Hypothalamus (tissue), 51 donors: ENCODE data around the gene CARS2.
"Not testable (repeated sequence)": the region's sequence is repeated elsewhere in the genome, so short reads cannot be mapped to it uniquely, and the experiment has no call there.

Source experiments
- DNase-seq, 51 donors: peaks; one replicate each; lab custom pipeline; 2025; lab: John Stamatoyannopoulos, UW

CARS2 gene

DNA sequence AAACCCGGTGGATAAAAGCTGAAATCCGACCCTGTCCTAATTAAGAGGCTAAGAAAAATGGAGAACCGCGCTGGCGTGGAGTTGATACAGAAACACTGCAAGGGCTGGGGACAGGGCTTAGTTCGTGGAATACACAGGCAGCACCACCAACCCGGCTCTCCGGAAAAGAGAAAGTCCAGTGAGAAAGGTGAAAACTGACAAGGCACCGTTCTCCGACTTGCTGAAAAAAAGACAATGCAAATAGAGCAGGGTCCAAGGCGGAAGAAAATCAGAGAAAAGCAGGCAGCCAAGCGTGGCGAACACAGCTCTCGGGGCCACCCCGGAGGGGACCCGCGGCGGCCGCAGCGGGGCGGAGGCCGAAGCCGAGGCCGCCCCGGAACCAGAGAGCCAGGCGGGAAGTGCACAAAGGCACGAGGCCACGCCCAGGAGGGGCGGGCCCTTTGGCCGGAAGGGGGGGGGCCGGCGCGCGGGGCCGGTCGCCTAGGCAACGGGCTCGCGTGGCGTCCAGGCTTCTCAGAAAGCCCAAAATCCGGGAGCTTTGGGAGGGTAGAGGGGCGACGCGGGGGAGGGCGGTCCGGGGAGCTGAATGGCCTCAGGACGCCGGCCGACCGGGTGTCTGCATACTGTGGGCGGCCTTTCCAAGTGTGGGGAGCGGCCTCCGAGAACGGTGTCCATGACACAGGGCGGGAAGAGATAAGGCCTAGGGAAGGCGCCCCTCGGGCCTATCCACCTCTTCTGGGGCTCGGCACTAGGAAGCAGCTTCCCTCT lies 6.3 kb upstream of the CARS2 start:
- DNase-seq, result peak; percentile 36 to 95 (median 84)

DNA sequence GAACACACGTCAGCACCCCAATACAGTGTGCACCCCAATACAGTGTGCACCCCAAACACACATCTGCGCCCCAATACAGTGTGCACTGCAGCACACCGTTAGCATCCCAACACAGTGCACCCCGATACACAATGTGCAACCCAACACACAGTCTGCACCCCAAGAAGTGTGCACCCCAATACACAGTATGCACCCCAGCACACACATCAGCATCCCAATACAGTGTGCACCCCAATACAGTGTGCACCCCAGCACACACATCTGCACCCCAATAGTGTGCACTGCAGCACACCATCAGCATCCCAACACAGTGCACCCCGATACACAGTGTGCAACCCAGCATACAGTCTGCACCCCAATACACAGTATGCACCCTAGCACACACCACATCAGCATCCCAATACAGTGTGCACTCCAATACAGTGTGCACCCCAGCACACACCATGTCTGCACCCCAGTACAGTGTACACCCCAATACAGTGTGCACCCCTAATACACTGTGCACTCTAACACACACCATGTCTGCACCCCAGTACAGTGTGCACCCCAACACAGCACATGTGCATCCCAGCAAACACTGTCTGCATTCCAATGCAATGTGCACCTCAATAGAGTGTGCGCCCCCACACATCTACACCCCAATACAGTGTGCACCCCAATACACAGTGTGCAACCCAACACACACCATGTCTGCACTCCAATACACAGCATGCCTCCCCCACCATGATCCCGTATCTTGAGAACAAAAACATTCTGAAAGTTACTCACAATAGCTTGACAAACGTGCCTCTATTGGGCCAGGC lies 855 bp upstream of the CARS2 start:
- no peak for DNase-seq

DNA sequence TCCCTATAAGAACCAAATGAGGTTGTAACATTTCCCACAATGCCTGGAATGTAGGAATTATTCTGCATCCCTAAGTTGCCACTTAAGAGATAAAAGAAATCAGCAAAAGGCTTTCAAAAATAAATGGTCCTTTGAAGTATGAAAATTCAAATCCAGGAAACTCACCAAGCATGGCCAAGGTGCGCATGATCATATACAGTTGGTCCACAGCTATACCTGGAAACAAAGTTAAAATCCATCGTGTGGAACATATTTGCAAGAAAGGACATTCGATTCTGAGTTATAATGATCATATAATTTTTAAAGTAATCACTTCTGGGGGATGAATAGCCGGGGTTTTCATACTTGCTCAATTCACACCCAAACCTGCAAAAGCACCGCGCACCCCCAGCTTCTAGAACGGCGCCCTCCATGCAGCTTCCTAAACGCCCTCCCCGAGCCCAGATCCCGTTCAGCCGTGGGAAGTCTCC lies 525 bp downstream of the CARS2 start:
- no peak for DNase-seq

DNA sequence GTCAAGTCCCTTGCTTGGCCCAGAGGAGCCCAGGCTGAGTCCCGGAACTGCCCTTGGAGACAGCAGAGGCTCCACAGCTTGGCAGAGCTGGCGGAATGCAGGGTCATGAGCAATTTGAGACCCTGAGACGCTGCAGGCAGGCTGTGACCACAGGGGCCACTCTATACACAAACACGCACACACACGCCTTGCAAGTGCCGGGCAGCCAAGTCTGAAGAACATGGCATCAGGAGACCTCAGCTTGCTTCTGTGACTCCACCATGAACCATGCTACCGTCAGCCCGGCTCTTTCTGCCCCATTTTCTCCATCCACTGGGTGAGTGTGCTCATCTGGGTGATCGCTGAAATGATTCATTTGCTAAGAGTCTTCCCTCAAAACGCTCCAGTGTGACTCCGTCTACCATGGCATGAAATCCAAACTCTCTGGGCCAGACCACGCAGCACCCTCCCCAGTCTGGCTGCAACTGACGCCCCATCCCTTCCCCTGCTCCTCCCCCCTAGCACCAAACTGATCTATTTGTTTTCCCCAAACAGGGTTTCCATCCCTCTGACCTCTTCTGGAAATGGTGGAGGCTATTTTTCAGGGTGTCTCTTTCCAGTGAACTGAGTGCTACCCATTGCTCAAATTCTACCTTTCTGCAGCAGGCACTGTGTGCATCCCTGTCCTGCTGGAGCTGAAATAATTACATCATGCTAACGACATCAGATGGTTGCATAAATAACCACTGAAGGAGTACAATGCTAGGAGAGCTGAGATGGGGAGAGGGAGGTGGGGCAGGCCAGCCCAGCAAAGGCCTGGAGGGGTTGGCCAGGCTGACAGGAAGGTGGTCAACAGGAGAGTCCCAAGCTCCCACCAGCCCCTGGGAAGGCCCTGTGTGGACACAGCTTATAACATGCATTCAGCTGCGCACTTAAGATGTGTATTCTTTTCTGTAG lies 3.1 kb downstream of the CARS2 start:
- DNase-seq, result no peak

DNA sequence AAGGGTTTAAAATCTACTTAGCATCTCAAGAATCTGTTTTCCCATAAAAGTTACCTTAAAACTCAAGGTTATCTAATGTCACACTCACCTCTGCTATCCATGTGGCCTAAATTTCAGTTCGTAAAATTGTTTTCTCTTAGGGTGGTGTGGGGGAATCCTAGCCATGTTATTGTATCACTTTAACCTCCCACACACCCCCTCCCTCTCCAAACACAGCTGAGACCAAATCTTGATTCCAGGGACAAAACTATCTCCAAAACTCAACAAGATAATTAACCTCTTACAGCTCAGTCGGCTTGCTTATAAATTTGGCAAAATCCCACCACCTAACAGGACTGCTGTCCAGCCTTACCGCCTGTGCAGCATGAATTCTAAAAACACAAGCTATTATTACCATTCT lies 3.8 kb downstream of the CARS2 start:
- DNase-seq, result no peak

DNA sequence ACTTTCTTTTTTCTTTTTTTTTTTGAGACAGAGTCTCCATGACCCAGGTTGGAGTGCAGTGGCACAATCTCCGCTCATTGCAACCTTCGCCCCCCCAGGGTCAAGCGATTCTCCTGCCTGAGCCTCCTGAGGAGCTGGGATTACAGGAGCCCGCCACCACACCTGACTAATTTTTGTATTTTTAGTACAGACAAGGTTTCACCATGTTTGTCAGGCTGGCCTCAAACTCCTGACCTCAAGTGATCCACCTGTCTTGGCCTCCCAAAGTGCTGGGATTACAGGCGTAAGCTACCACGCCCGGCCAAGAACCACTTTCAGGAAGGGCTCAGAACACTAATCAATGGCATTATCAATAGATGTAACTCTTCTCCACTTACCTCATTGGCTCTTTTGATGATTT lies 4.9 kb downstream of the CARS2 start:
- DNase-seq, result not testable (repeated sequence)

DNA sequence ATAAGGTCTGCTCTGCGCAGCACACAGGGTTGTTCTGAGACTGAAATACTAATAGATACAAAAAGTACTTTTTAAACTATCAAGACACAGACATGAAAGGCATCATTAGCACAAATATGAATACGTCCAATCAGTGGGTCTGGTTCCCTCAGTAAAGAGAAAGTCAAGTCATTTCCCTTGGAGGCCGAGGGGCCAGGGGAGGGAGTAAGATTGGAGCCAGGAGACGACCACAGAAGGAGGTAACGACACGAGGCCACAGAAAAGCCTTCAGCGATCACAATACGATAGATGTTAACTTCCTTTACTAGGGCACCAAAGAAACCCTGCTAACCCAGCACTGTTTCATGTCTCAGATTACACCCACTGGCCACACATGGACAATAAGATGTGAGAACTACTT lies 5.3 kb downstream of the CARS2 start:
- no peak for DNase-seq

DNA sequence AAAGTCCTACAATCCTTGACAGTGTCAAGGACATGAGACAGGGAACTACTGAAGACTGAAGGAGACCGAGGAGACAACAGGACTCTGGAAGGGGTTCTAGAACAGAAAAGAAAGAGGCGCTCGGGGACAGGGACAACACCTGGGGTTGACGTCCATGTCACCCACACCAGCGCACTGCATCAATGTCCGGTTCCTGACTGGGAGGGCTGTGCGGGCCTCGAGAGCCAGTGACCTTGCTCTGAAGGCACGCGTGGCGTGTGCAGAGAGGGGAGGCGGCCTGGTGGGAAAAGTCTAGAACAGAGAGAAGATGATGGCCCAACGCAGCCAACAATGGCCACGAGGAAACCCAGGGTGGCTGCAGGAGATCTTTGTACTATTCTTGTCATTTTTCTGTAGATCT lies 5.7 kb downstream of the CARS2 start:
- DNase-seq, result no peak

DNA sequence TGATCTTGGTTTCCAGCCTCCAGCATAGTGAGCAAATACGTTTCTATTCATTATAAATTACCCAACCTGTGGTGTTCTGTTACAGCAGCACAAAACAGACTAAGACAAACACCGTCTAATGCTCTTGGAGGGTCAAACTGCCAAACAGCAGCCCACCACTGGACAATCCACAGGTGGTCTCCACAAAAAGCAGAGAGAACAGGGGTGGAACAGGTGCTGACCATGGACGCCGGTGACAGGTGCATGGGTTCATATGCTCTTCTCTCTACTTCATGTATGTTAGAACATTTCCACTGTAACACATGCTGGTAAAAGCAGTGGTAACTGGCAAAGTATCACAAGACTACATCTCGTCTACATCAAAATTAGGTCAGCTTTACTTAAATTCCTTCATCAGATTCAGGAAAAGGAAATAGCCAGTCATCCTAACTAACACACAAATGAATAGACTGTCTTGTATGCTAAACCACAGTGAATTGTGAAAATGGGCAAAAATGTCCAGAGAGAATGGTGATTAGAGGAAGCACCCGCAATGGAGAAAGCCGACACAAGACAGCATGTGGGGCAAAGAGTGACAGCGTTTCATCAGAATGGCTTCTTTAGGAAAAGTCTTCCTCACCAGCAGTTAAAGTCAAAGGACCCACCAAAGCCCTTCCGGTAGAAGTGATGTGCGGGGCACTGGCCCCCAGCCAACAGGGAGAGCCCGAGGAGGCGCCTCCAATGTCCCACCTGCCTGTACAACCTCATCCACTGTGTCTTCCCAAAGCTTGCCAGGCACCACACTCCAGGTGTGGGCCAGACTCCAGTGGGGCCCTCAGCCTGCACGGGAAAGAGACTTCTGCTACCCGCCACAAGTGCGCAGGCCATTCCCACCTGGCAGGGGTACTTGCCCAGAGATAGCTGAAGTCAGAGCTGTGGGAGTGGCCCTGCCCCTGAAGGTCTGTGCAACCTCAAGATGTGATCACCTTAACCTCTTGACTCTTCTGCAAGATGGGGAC lies 6.5 kb downstream of the CARS2 start:
- DNase-seq, result no peak

DNA sequence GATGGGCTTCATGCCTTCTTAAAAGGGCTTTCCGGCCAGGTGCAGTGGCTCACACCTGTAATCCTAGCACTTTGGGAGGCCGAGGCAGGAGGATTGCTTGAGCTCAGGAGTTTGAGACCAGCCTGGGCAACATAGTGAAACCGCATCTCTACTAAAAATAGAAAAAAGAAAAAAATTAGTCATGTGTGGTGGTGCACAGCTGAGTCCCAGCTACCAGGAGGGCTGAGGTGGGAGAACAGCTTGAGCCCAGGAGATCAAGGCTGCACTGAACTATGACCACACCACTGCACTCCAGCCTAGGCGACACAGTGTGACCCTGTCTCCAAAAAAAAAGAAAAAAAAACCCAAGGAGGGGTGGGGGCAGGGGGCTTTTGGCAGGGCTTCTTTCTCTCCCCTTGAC lies 7.2 kb downstream of the CARS2 start:
- no peak for DNase-seq

DNA sequence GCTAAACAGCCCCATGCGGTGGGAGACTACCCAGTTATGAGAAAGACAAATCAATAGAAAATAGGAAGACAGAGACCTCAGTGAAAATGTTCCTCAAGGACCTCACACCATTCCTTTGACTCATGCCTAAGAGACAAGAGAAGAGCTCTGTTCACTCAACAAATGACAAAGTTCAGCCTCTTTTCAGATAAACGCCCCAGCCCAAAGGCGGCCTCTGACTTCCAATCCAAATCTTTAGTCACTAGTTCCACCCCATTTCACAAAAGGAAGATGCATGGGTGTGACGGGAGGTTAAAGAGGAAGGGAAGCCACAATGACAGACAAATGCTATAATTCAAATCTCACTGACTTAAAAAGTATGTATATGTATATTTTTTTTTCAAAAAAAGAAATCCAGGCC lies 8.1 kb downstream of the CARS2 start:
- DNase-seq, result no peak

DNA sequence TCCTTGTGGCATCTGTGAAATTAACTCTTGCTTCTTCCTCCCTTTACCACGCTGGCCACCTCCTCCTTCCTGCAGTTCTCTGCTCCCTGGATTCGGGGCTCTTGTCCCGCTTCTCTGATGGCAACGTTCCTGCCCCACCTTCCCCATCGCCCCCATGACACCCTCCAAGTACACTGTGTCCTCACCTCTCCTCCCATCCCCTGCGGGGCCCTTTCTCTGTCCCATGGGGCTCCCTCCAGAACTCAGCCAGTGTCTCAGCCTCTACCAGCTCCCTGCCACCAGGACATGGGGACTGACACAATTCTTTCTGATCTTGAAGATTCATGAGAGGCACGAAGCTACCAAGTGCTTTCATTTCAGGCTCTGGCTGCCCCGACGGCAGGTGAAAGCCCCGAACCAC lies 9.1 kb downstream of the CARS2 start:
- DNase-seq, result no peak

DNA sequence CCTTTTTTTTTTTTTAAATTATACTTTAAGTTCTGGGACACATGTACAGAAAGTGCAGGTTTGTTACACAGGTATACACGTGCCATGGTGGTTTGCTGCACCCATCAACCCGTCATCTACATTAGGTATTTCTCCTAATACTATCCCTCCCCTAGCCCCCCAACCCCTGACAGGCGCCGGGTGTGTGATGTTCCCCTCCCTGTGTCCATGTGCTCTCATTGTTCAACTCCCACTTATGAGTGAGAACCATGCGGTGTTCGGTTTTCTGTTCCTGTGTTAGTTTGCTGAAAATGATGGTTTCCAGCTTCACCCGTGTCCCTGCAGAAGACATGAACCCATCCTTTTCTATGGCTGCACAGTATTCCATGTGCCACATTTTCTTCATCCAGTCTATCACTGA lies 10.1 kb downstream of the CARS2 start:
- not testable (repeated sequence) for DNase-seq

DNA sequence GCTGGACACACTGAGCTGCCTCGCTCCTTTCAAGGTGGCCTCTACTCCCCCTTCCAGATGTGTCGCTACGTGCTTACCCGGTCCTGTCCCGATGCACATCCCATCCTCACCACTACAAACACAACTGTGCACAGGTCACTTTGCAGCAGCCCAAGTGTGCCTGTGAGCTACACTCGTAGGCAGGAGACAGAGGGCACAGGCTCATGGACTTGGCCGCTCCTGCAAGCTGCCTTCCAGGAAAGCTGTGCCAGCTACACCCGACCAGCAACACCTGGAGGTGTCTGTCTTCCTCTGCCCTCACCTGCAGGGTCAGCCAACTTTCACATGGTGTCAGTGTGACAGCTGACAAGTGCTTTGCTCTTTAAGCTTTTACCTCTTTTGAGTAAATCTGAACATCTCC lies 15.4 kb downstream of the CARS2 start:
- DNase-seq, result no peak

DNA sequence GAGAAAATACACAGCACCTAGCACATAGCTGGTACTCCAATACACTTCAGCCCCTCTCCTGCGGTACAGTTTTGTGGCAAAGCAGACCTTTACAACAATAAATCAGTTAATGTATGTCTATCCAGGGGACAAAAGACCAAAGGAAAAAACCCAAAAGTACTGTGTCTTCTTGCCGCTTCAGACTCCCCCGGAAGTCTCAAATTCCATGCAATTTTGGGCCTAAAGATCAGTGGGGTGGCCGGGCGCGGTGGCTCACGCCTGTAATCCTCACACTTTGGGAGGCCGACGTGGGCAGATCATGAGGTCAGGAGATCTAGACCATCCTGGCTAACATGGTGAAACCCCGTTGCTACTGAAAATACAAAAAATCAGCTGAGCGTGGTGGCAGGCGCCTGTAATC lies 16.2 kb downstream of the CARS2 start:
- DNase-seq, result no peak

DNA sequence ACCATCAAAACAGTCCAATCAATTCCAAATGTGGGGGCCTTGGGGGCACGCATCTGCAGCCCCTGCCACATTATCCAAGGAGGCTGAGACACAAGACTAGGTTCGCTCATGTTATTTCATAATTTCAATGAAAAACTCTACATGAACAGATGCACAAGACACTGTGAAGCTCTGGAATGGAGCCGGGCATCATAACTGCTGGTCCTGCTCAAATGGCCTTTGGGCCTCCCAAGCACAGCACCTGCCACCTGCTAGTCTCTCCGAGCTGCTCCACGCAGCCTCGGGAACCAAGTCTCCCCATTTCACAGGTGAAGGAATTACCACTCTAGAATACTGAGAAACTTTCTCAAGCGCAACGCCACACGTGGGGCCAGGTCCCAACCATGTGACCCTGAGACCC lies 16.9 kb downstream of the CARS2 start:
- no peak for DNase-seq

DNA sequence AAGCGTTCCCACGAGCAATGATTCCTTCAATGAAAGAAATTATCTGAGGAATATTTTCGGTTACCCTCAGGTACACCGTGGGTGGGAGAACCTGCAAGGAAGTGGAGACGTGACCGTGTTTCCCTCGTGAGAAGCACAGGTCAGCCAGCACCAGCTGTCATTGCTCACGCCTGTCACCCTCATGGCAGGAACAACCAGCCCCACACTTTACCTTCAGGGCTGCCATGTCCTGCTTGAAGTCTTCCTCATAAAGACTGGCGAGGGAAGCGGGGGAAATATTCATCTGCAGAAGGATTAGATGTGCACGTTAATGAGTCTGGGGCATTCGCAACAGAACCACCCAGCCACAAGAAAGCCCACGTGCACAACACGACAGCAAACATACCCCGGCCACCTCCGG lies 18.2 kb downstream of the CARS2 start:
- no peak for DNase-seq

DNA sequence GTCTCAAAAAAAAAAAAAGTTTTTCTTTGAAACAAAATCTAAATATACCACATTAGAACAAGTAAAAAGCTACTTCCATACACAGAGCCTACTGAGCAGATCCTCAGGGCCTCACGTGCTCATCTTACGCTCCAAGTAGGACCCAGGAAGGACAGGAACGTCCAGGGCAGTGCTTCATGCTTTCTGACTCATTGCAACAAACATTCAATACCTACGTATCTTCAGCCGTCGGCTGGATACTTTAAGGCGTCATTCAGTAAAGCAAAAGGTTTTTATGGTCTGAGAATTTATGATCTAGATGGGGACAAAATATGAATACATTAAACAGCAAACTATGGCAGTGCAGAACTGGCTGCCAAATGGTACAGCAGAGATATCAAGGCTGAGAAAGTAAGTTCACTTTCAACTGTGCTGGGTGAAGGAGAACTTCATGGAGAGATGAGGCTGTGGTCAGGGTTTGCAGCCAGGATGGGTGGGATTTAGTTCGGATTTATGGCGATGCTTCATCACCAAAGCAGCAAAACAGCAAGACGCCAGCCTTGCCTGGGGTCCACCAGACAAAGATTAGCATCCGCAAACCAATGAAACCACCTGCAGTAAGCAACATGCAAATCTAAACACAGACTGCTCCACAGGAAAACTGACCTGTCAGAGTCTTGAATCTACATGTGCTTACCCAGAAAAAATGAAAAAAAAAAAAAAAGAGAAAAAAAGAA lies 20.5 kb downstream of the CARS2 start:
- no peak for DNase-seq

DNA sequence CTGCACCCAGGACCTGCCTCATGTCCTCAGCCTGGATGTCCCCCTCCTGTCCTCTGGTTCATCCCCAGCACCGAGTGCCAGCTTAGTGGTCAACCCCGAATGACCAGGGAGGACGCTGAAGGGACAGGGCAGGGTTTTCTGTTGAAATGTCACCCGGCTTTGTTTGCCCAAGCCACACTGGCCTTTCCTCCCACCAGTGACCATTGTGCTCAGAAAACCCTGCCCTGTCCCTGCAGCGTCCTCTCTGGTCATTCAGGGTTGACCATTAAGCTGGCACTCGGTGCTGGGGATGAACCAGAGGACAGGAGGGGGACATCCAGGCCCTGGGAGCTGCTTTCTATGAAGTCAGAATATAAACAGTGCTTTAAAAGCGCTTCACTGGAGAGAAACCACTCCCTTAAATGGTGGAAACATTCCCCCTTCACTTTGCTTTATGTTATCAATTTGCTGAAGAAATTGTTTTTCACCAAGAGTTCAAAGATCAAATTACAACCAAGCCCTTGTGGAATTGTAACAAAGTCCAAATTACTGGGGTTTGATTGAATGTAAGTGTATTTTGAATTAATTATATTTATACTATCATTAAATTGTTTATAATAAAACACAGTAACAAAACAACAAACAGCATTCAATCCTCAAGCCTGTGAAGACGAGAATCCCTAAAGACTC lies 21.4 kb downstream of the CARS2 start:
- DNase-seq, result no peak
